ENCODE results near the gene TRERF1.
"Not testable (repeated sequence)": the region's sequence is repeated elsewhere in the genome, so short reads cannot be mapped to it uniquely, and the experiment has no call there.

TRERF1 gene

DNA sequence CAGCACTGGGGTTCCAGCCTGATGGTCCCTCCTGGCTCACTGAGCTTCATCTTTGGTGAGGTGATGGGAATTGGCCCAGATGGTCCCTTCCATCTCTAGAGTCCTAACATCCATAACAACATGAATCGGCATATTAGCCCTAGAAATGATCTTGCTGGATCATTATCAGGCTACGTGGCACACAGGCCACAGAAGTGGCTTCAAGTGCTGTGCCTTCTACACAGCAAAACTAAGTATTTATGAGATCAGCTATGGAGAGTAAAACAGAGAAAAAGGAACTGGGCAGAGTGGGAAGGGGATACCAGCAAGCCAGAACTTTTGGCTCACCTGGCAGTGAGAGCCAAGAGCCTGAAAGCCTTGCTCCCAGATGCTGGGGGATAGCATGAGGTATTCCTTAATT is 116.9 kb downstream of the TRERF1 start:
- DNase-seq = no peak

DNA sequence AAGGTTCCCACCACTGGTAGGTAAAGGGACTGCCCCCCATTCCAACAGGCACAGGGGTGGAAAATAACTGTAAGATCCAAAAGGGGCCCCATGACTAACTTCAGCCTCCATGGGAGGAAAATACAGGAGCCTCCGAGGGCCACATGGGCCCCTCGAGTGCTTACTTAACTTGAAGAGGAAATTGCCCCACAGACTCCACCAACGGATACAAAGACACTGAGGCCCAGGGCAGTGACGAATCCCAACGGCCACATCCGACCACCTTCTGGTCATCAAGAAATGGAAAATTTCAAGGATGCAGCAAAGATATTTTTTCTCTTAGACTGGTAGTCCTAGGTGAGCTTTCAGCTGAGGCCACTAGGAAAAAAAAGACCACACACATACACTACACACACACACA is 118.1 kb downstream of the TRERF1 start:
- DNase-seq = no peak

DNA sequence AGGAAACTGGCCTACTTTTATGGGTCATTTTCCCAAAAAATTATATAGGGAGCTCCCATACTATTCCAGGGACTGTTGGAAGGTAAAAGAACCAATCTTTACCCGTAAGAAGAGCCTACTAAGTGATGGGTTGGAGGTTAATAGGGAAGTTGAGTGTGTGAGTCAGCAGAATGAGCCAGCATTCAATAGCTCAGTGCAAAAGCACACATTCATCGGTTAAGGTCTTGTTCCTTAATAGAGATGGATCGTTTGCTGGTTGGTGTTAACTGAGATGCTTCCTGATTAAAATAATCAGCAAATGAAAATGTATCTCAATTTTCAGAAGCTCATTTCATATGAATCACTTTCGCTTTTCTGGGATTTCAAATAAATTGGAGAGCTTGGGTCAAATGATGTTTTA is 118.8 kb downstream of the TRERF1 start:
- no peak for DNase-seq

DNA sequence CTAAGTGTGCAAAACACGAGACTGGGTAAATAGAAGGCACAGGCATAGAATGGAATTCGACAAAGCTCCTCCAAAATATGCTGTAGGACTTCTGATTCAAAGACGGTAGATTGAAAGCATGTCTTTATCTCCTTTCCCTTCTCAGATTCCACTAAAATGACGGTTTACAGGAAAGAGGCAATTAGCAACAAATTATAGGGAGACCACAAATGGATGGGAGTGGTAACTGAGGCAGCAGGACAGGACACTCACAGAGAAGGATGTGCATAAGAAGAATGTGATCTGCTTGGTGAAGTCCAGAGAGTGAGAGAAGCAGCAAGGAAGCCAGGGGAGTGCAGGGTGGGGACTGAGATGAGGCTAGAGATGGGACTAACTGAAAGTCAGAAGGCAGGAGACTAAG is 120.7 kb downstream of the TRERF1 start:
- DNase-seq = no peak

DNA sequence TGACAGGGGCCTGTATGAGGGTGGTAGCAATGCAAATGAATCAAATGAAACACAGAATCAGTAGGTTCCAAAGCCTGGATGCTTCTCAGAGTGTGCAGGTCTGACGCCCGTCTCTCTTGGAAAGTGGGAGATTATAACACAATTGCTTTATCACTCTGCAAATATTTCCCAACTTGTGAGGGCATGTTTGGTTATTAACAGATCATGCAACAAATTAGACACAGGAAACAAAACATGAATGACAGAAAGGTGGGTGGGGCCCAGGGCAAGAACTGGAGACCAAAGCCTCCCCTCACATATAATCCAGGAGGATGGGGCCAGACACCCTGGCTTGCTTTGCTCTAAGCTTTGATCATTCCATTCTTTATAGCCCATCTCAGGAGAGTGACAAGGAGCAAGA is 125.5 kb downstream of the TRERF1 start:
- no peak for DNase-seq

DNA sequence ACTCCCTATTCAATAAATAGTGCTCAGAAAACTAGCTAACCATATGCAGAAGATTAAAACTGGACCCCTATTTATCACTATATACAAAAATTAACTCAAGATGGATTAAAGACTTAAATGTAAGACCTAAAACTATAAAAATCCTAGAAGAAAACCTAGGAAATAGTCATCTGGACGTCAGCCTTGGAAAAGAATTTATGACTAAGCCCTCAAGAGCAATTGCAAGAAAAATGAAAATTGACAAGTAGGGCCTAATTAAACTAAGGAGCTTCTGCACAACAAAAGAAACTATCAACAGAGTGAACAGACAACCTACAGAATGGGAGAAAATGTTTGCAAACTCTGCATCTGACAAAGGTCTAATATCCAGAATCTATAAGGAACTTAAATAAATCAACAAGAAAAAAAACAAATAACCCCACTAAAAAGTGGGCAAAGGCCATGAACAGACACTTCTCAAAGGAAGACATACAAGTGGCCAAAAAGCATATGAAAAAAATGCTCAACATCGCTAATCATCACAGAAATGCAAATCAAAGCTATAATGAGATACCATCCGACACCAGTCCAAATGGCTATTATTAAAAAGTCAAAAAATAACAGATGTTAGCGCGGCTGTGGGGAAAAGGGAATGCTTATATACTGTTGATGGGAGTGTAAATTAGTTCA is 126.9 kb downstream of the TRERF1 start:
- not testable (repeated sequence) for DNase-seq

DNA sequence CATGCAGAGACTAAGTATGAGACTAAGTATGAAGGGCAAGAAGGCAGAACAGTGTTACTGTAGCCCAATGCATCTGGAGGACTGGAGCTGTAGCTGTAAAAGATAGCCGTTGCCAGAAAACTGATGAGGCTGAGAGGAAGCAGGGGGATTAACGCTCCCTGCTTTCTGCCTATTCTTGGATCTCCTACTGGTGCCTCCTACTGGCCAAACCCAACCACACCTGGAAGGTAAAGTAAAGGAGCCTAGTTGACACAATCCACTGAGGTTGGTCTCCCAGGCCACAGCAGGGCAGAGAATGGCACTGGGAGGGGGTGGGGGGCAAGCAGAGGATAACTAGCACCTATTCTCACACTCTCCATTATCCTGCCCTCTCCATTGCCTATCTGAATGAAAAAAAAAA is 129.1 kb downstream of the TRERF1 start:
- DNase-seq = no peak

DNA sequence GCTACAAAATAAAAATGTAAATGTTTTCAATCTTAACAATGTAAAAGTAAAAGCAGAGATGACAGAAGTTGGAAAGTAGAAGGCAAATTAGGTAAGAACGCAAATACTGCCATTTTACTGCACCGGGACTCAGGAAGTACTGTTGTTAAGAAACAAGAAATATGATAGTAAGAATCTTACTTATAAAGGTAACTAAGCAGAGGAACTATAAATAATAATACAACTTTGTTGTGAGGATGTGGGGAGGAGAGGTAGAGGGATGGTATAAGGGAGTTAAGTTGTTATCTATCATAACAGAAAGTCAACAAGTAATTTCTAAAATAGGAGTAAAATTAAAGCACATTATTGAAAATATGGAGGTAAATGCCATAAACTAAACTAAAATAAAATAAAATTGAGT is 129.8 kb downstream of the TRERF1 start:
- no peak for DNase-seq

DNA sequence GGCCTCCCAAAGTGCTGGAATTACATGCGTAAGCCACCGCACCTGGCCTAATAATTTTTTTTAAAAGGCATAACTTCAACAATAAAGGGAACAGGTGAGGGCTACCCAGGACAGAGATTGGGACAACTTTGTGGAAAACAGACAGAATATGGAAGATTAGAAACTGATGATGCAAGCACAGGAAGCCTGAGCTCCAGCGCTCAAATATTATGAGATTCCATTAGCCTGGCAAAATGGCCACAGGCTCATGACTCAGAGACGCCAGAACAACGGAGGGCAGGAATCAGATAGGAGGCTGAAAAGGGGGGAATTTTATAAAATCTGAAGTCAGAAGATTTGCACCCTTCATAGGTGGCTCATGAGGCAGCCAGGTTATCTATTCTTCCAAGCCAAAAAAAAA is 131.0 kb downstream of the TRERF1 start:
- no peak for DNase-seq

DNA sequence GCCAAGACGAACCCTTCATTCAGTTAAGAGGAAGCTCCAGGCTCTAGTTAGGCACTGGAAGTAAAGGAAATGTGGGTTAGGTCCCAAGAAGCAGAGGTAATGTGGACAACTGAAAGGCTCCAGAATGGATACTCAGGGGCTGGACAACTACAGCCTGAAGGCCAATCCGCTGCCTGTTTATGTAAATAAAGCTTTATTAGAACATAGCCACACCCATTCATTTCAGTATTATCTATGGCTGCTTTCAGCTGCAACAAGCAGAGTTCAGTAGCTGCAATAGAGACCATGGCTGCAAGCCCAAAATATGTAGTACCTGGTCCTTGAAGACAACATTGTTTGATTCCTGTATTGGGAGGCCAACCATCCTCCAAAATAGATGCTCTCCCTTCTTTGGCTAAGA is 133.2 kb downstream of the TRERF1 start:
- DNase-seq = no peak

DNA sequence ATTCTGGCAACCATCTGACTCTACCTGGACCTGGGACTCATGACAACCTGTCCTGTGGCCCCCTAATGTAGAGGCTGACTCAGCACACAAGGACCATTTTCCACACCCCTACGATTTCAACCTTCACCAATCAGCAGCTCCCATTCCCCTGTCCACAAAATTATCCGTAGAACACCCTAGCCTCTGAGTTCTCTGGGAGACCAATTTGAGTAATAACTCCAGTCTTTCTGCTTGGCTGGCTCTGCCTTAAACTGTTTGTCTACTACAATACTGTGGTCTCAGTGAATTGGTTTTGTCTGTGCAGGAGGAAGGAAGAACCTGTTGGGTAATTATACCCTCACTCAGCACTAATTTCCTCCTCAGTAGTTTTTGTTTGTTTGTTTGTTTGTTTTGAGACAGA is 134.7 kb downstream of the TRERF1 start:
- no peak for DNase-seq

DNA sequence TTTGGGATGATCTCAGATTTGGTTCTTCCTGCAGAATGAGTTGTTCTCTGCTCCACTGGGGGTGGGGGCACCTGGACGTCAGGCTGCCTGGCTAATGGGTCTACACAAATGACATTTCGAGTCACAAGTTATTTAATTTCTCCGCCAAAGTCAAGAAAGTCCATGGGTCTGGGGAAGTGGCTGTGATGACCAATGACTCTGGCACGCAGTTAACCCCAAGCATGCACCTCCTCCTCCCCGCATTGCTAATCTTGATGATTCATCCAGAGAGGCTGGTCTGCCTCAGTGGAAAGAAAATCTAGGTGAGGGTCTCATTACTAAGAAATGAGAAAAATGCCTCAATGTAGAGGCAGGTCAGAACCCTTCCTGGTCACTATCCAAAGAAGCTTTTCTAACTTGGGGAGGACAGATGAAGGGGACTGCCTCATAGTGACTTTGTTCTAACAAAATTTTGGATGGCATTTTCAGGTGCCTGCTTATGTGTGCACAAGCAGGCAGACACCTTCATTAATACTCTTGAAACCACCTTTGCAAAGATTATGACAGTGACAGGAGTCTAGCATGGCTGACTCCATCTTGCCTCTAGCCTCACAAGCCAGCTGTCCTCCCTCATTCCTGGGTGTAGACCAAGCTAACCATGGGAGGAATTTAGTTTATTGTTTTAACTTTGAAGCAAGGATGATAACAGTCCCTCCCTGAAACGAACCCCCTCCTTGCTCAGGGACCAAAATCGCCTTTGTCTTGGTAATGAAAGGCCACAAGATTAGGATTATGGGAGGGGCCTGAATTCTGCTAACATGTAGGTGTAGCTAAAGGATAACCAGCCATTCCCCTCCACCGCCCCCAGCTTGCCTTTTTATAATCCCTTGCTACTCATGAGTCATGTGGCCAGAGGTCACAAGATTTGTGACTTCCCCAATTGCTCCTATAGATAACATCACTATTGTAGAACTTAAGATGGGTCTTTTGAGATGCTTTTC is 135.4 kb downstream of the TRERF1 start:
- DNase-seq = no peak

DNA sequence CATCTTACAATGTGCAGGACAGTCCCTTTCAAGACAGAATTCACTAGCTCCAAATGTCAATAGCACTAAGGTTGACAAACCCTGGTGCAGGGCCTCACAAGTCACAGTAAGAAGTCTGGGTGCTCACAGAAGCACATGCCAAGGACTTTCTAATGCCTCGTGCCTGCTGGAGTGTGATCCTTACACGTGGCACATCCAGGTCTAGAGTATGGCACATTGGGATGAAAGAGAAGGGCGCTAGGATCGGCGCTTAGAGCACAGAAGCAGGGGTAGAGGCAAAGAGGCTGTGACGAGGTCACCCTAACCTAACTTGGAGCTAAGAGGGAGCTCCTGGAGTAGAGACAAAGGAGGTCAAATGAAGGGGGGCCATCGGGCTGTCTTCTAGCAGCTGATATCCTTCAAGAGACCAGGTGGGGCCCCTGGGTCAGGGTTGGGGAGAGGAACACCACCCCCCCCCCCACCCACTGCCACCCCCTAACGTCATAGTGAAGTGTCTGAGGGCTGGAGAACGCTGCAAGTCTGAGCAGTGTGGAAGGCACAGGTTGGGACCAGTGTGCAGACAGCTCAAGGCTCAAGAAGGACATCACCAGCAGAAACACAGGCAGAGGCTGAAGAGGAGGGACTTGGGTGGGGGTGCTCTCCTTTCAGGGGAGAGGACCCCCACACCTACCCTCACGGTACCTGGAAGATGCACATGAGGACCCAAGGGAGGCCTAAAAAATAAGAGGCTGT is 136.3 kb downstream of the TRERF1 start:
- no peak for DNase-seq

DNA sequence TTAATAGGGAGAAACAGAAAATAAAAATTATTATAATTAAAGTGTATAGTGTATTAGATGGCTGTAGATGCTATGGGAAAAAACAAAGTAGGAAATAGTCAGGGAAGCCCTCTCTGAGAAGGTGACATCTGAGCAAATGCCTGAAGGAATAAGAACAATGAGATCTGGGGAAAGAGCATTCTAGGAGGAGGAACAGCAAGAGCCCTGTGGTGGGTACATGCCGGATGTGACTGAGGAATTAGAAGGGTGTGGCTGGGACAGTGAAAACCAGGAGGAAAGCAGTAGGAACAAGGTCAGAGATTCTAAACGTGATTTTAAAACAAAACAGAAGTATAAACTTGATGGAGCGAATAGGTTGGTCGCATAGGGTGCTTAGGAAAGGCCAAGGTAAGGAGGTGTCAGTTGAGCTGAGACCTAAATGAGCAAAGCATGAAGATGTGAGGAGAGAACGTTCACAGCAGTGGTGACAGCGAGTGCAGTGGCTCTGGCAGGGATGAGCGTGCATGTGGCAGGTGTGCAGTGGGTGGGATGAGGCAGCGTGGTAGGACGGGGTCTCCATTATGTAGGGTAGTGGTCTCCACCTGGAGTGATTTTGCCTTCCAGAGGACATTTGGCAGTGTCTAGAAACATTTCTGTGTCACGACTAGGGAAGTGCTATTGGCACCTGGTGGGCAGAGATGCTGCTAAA is 137.0 kb downstream of the TRERF1 start:
- no peak for DNase-seq

DNA sequence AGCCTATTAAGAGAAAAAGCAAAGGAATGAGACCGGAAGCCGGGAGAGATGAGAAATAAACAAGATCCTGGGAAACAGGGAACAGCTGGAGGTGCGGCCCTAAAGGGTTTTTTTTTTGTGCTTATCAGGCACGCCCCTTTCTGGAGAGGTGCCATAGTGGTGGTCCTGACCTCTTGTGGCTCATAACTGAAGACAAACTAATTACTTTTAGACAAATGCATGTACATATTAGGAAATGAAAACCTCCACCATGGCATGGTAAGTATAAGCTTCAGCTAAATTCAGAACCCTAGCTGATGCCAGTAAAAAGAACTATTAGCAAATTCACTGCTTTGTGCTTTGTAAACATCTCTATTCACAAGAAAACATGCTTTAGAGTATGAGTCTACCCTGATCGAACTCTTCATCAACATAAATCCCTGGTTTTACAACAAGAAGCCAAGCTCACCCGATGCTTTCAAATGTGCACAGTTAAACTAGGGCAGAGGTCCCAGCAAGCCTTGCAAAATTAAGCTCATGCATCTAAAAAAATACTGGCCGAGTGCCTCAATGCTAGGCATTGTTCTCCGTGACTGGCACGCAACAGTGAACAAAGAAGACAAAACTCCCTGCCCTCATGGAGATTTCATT is 137.7 kb downstream of the TRERF1 start:
- DNase-seq = no peak

DNA sequence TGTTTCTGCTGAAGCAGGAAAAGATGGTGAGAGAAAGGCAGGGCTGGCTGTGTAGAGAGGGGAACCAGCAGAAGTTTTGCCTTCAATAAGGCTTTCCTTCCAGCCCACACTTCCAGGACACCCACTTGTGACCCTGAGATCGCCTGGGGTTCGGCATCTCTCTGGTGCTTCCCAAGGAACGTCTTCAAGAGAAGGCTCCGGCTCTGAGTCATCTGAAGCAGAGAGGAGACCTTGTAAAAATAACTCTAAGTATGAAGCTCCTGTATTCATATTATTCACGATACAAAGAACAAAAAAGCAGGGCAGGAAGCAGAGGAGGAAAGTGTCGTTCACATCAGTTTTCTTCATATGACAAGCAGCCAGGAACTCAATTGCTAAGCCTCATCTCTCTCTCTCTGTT is 138.7 kb downstream of the TRERF1 start:
- DNase-seq = no peak

DNA sequence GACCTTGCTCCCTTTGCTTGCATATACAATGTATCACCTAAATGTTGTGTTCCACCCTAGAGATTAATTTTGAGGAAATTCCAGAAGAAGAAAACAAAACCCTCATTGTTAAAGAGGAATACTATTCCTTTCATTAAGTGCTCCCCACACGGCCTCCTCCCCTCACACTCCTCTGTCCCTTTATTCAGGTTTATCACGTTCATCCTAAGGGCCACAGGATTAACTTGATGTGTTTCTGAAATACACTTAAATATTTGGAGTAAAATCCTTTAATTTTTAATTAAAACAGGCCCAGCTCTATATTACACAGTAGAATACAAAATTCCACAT is 144.6 kb downstream of the TRERF1 start:
- DNase-seq = no peak

DNA sequence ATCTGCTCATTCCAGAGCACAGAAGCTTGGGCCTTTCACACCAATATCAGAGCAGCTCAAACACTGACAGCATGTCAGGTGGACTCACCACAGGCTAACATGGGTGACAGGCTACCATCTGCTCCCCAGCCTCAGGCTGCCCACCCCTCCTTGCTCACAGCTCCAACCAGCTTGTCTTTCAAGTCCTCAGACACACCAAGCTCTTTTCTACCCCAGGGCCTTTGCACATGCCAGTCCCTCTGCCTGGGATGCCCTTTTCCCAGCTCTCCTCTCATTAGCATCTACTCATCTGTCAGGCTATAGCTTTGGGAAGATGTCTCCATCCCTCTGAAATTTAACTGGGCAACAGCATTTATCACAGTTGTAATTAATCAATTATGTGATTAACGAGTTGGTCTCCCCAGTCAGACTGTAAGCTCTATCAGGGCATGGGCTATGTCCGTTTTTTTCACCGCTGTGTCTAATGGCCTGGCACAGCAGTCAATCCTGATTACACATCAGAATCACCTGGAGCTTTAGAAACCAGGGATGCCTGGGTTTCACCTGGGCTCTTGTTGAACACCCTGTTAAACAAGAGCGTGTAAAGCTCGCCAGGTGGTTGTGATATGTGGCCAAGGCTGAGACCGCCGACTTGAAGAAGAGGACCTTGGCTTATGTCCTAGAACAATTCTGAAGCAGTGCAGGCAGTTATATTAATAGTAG is 145.1 kb downstream of the TRERF1 start:
- DNase-seq = no peak

DNA sequence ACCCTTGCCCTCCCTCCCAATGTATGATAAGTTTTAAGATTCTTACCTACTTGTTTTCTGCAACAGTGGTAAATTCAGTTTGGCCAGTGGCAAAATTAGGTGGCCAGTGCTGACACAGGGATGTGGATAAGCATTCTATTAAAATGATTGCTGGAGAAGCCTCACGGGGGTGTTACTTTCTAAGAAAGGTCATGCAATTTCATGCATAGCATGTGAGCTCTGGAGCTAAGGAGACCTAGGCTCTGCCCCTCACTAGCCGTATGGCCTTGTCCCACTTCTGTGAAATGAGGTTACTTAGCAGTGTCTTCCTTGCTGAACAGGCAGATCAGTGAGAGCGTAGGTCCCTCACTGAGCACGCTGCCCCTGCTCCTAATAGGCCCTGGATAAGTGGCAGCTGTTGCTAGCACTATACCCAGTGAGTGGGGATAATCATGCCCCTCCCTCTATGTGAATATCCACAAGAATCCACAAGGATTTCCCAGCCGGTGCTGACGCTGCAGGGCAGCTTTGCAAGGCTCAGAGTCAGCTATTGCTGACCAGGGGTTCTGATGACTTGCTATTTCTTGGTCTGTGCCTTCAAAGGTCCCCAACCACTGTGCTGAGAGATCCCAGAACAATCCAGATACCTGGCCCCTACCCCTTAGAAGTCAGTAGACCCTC is 147.5 kb downstream of the TRERF1 start:
- no peak for DNase-seq

DNA sequence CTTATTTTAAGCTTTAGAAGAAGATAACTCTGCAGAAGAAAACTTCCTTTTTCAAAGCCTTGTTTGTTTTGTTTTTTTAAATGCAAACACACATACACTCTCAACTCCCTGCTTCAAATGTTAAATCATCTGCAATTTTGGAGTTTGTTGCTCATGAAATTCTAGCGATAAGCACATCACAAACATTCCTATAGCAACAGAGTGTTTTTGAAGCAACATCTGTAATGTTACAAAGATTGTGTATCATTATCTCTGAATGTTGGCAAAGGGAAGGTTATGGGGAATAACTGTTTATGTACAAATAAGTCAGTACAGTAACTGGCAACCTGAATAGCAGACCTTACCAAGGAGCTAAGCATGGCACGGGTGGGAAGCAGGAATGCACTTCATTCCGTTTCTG is 149.3 kb downstream of the TRERF1 start:
- DNase-seq = no peak

DNA sequence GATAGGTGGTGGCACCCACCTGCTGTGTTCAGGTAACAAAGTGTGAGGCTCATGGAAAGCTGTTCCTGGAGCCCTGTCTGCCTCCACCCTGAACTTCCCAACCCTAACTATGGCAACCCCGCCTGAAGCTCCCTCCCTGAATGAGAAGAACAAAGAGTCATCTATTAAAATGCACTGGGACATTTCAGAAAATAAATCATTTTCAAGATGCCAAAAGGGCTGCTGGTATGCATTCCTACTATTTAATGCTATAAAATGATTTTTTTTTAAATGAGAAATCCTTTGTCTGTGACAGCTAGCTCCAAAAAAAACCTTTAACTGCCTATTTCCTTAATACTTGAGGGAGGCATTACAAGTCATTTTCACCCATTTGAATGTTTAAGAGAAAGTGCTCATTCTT is 149.7 kb downstream of the TRERF1 start:
- no peak for DNase-seq

DNA sequence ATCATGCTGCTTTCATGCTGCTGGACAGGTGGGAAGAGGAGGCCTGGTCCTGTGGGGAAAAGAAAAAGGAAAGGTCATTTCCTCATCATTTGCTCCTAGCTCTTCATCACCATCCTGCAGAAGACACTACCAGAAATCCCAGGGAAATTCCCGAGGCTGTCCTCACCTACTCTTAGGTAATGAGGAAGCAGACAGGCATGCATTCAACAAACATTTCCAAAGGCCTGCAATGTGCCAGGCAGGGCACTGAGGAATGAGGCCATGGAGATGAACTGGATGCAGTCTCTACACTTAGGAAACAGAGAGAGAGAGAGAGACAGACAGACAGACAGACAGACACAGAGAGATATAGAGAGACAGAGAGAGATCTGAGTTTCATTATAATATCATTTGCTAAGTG is 151.0 kb downstream of the TRERF1 start:
- no peak for DNase-seq

Measured in NCI-H1048 (cell line).